ENCODE measurements around the gene PIP4K2C. TPM values are rescaled to one million over a fixed set of nuclear protein-coding genes. Genes with fewer than 3 reads are reported as not detected.
"Not testable (repeated sequence)": the region's sequence is repeated elsewhere in the genome, so short reads cannot be mapped to it uniquely, and the experiment has no call there.

Gene PIP4K2C
- total RNA-seq, 2 donors from 2014 or later = 15.3 to 16.1 TPM

DNA sequence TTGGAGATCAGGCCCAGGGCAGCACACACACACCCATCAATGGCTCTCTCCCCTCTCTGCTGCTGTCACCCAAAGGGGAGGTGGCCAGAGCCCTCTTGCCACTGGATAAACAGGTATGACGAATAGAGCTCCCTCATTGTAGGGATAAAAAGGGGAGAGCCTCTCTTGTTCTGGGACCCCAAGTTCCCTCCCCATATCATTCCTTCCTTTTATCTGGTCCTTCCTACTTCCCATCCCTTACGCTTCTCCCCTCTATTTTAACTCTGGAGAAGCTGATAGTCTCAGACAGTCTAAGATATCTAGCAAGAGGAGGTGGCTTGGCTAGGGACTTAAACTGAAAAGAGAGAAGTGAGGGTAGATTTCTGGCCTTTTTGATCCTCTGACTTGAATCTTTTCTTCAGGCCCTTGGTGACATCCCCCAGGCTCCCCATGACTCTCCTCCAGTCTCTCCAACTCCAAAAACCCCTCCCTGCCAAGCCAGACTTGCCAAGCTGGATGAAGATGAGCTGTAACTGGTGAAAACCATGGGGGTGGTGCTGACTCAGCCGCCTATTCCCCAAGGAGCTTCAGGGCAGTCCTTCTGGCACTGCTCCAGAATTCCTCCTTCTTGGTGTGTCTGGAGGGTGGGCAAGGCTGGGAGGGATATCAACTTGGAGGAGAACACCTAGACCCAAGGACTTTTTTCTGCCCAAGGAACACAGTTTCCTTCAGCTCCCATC is 25.6 kb downstream of the PIP4K2C start:
- DNase-seq (no peak), ATAC-seq (no peak)
- intact Hi-C loops (cut with DNase I) = no loop called here

- ATAC-seq = peak in 1 of 2 donors; percentile 14
- intact Hi-C loops (cut with DNase I) = no loop called here
- DNase-seq = no peak
Measured at GRCh38 chr12:57617942-57618341, 26.9 kb downstream of the PIP4K2C start.

- intact Hi-C loops (cut with DNase I) = not testable (repeated sequence)
Measured at GRCh38 chr12:57618431-57618830, 27.4 kb downstream of the PIP4K2C start.

DNA sequence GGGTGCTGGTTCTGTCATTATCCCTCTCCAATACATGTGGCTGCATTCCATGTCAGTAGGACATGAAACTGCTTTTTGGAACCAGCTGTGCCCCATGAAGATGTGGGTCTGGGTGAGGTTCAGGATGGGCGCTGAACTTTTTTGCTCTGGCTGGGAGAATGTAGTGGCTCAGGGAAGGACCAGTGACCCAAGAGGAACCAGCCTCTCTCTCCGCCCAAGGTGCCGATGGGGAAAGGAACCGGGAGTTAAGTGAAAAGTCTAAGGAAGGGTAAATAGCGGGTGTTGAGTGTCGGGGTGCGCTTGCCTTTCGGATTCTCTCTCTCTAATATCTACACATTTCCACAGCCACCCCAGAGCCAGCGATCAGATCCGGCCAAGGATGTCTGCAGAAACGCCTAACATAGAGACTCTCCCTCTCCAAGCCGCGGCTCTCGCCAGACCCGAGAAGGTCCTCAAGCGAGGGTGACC is 28.0 kb downstream of the PIP4K2C start:
- intact Hi-C loops (cut with DNase I) = no loop called here
- no peak for ATAC-seq
- DNase-seq = no peak

More at GRCh38 chr12:57618431-57618830, 27.4 kb downstream of the PIP4K2C start:
- not testable (repeated sequence) for ATAC-seq, DNase-seq

GRCh38 chr12:57619434-57620244 is 28.6 kb downstream of the PIP4K2C start:
- ATAC-seq = peak in 1 of 2 donors; percentile 21
- intact Hi-C loops (cut with DNase I) = loop anchor here in 1 of 2 donors (2.0 kb wide), 1 partner anchor 37 kb away; no protein-coding TSS in a partner anchor
- DNase-seq = no peak

DNA sequence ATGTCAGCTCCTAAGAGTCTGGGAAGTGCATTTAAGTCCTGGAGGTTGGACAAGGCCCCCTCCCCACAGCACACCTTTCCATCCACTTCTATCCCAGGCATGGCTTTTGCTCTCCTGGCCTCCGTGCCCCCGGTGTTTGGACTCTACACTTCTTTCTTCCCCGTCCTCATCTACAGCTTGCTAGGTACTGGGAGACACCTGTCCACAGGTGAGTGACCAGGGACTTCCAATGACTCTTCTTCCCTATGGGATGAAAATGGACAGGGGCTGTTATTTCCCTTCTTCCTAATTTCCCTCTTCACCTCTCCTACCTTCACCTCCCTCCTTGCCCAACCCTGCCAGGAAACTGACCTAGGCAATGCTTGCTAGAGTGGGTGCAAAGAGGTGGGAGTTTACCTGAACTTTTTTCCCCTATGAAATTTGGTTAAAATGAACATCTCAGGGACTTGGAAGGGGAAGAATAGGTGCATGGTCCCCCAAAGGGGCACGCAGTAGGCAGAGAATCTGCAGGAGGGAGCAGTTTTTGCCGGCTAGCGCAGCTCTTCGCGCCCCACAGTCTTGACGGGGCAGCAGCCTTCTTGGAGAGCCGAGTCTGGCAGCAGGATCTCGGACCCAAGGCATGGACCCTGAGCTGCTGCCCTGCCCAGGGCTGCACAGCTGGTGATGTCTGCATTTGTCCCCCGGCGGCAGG is 29.4 kb downstream of the PIP4K2C start:
- intact Hi-C loops (cut with DNase I) = loop anchor here in 1 of 2 donors (2.0 kb wide), 1 partner anchor 38 kb away; no protein-coding TSS in a partner anchor
- no peak for DNase-seq
- no peak for ATAC-seq

GRCh38 chr12:57620936-57621496 is 30.0 kb downstream of the PIP4K2C start:
- peak; percentile 42 for DNase-seq
- ATAC-seq = peak; percentile 14 to 20
- intact Hi-C loops (cut with DNase I) = loop anchor here in 1 of 2 donors (2.0 kb wide), 1 partner anchor 38 kb away; no protein-coding TSS in a partner anchor

GRCh38 chr12:57621497-57622292 is 30.7 kb downstream of the PIP4K2C start:
- intact Hi-C loops (cut with DNase I) = loop anchor here (2.0 kb wide), 1 partner anchor 39 kb away; no protein-coding TSS in a partner anchor
- DNase-seq (peak; percentile 76), ATAC-seq (peak; percentile 83)

- DNase-seq (no peak), ATAC-seq (no peak)
- intact Hi-C loops (cut with DNase I) = loop anchor here in 1 of 2 donors (2.0 kb wide), 1 partner anchor 40 kb away; no protein-coding TSS in a partner anchor
Measured at GRCh38 chr12:57622293-57623245, 31.6 kb downstream of the PIP4K2C start.

DNA sequence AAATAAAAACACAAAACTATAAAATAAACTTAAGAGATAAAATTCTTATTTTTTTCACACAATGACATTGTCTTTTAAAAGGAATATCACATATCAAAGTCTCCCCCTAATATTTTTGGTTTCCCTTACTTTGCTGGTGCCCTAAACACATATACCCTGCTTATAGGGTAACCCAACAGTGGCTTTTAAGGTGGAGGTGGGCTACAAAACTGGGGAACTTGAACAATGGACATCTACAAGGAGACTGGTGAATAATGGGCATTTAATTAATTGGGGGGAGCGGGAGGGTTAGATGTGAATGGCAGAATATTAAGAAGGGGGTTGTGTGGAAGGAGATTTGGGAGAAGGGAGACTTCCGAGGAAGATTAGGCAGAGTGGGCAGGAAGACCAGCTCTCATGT is 32.4 kb downstream of the PIP4K2C start:
- DNase-seq (no peak), ATAC-seq (no peak)
- intact Hi-C loops (cut with DNase I) = loop anchor here in 1 of 2 donors (2.0 kb wide), 1 partner anchor 41 kb away; no protein-coding TSS in a partner anchor

DNA sequence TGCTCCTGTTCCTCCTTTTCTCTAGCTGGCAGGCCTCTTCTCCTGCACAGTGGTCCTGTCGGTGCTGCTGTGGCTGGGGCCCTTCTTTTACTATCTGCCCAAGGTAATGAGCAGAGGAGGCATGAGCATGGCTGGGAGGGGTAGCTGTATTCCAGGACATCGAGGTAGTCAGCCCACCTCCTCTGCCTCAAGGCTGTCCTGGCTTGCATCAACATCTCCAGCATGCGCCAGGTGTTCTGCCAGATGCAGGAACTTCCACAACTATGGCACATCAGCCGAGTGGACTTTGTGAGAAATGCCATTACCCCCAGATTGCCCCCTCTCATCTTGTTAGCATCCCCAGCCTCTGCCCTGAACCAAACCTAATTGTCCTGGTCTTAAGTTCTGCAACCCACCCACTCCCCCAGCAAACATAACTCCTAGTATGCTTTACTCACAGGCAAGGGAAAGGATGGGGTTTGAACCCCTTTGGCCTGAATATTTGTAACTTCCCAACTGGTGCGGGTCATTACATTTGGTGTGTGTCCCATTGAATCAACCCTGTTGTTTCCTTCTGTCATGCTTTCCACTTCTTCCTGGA is 32.9 kb downstream of the PIP4K2C start:
- intact Hi-C loops (cut with DNase I) = loop anchor here in 1 of 2 donors (2.0 kb wide), 1 partner anchor 41 kb away; no protein-coding TSS in a partner anchor

DNA sequence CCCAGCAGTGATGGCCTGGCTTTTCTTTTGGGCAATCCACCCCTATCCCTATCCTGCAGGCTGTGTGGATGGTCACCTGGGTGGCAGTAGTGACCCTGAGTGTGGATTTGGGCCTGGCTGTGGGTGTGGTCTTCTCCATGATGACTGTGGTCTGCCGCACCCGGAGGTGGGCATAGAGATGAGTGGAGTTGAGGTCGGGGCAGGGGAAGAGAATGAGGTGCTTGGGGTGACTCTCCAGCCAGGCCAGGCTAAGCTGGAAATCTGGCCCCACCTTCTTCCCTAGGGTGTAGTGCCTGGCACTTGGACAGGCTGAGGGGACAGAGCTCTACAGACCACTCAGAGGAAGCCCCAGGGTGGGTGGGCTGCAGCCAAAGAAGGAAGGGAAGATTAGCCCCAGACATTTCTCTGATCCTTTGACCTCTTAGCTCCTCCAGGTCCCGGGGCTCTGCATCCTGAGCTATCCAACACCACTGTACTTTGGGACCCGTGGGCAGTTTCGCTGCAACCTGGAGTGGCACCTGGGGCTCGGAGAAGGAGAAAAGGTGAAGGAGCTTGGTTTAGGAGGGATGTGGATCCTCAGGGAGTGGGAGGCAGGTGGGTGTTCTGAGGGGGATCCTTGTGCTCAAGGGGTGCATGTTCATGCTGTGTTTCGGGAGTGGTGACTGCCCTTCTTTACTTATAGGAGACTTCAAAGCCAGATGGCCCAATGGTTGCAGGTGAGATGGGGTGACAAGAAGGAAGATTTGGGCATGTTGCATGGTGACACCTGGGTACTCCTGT is 33.6 kb downstream of the PIP4K2C start:
- ATAC-seq = no peak
- intact Hi-C loops (cut with DNase I) = no loop called here
- no peak for DNase-seq

More for the DNA sequence above, 32.9 kb downstream of the PIP4K2C start:
- ATAC-seq (no peak), DNase-seq (no peak)

DNA sequence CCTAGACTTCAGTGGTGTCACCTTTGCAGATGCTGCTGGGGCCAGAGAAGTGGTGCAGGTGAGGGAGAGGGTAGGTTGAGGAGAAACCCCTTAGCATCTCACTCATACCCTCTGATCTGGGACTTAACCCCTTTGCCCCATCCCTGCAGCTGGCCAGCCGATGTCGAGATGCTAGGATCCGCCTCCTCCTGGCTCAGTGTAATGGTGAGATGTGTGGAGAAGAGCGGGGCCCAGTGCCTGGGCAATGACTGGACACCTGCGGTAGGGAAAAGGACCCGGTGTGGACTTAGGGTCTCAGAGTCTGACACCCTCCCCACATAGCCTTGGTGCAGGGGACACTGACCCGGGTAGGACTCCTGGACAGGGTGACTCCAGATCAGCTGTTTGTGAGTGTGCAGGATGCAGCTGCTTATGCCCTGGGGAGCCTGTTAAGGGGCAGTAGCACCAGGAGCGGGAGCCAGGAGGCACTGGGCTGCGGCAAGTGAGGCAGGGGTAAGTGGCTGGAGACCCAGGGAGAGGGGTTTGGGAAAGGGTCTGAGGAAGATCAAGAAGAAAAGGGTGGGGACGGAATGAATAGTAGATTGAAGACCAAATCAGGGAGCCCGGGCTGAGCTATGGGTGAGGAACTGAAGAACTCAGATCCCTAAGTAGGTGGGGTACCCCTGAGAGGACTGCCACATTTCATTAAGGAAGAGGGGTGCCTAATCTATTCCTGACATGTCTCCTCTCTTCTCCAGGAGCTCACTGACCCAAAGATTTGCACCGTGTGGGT is 34.5 kb downstream of the PIP4K2C start:
- ATAC-seq = no peak
- no peak for DNase-seq
- intact Hi-C loops (cut with DNase I) = no loop called here

GRCh38 chr12:57626111-57626920 is 35.3 kb downstream of the PIP4K2C start:
- intact Hi-C loops (cut with DNase I) = no loop called here
- no peak for ATAC-seq
- no peak for DNase-seq
